Stimulated activated memory B cell treated with anti-CD40 and anti-IgM and Interleukin-4, amounts not matched to agents 10 μg/mL and 1 μg/mL and 100 μg/mL, for 72 hours (primary cell): ENCODE measurements around the gene HS1BP3.

ENCODE experiments used
- ATAC-seq: fragments of 150-1000 bp; cut with Tn5 transposase; 2 replicates; pipeline ENCODE4 v1.10.0; 2021
- H3K27ac Mint-ChIP-seq: one replicate; pipeline ENCODE4 v1.8.0; 2022; ENCODE audit warnings: mild to moderate bottlenecking, mixed read lengths
- H3K27me3 Mint-ChIP-seq: one replicate; pipeline ENCODE4 v1.8.0; 2022; ENCODE audit warnings: mixed read lengths
- H3K36me3 Mint-ChIP-seq: one replicate; pipeline ENCODE4 v1.8.0; 2022; ENCODE audit warnings: mixed read lengths
- H3K4me1 Mint-ChIP-seq: one replicate; pipeline ENCODE4 v1.8.0; 2022; ENCODE audit warnings: mixed read lengths
- H3K4me3 Mint-ChIP-seq: one replicate; pipeline ENCODE4 v1.8.0; 2022; ENCODE audit warnings: mild to moderate bottlenecking, moderate library complexity, mixed read lengths
- H3K9me3 Mint-ChIP-seq: one replicate; pipeline ENCODE4 v1.8.0; 2022; ENCODE audit warnings: mixed read lengths

HS1BP3 gene

DNA sequence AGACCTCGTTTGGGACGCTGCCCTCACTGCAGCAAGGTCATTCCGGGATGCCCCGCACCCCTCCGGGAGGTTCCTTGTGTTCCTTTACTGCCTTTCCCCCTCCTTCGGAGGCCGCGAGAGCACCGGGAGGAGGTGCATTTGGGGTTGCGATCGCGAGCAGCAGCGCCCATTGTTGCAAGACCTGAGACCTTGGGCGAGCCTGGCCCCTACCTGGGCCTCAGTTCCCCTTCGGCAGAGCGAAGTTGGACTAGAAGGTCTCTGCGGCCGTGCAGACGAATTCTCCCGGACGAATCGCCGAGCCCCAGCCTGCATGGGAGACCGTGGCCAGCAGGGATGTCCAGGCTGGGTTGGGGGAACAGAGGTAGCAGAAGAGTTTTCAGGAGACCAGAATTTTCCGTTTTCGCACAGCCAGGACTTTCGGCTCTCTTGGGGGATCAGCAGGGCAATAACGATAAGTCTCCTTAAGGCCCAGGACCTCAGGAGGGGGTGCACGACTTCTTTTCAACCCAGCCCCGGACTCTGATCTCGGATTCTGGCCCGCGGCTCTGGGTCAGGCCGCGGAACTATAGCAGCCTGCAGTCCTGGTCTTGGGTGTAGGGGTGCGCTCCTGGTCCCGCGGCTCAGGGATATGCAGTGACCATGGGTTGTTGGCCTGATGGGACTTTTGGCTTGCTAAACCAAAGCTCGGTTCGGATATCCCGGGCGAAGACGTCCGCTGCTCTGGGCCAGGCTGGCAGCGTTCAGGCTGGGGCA, 18.8 kb upstream of the HS1BP3 start:
- Mint-ChIP-seq H3K27ac (peak overlapping the region; percentile 55), H3K4me3 (peak overlapping the region; percentile 34), H3K27me3 (no peaks in the 10 kb centered on the region), H3K36me3 (no peaks in the 10 kb centered on the region), H3K9me3 (no peaks in the 10 kb centered on the region), H3K4me1 (peaks cover 83% of the 10 kb centered on the region)
- no peak for ATAC-seq

DNA sequence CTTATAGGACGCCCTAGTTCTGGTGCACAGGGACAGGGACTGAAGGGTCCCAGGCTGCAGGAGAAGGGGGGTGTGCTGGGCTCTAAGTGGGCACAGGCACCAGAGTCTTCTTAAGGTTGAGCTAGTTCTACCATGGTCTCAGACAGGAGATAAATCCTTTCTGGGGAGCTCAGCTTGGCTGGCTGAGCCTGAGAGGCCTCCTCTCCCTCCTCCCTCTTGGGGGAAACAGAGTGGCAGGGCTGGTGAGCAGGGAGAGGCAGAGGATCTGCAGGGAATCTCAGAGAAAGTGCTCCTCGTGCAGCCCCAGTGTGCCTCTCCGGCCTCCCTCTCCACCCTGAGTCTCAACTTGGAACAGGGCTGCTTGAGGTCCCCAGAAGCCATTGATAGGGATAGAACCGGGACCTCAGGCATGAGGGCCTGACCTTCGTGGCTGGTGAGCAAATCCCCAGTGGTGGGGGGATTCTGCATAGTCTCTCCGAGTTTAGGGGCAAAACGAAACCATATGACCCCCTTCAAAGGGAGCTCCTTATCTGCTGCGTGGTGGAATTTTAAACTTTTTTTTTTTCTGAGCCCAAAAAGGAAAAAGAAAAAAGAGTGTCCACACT, 18.1 kb upstream of the HS1BP3 start:
- Mint-ChIP-seq H3K27ac (peak overlapping the region; percentile 55), H3K4me1 (peaks cover 83% of the 10 kb centered on the region), H3K27me3 (no peaks in the 10 kb centered on the region), H3K36me3 (no peaks in the 10 kb centered on the region), H3K4me3 (peak overlapping the region; percentile 67), H3K9me3 (no peaks in the 10 kb centered on the region)
- ATAC-seq: no peak

DNA sequence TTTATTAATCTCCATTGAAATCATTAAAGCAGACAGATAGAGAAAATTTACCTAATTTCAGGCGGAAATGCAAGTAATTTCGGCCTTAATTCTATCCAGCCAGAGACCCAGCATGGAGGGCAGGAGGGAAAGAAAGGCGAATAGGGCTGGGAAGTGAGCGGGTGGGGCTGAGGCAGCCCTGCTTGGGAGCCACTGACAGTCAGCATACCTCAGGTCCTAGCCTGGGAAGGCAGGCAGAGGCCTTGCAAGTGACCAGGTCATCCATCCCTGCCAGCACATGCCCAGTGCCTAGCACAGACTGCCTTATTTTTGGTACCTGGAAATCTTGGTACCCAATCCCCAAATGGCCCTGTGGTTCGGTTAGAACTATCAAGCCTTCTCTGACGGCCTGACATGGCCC, 17.6 kb upstream of the HS1BP3 start:
- H3K4me3 Mint-ChIP-seq: peak overlapping the region; percentile 67
- peaks cover 83% of the 10 kb centered on the region for H3K4me1 Mint-ChIP-seq
- no peaks in the 10 kb centered on the region for H3K9me3 Mint-ChIP-seq
- H3K27me3 Mint-ChIP-seq: no peaks in the 10 kb centered on the region
- no peaks in the 10 kb centered on the region for H3K36me3 Mint-ChIP-seq
- no peak for ATAC-seq
- H3K27ac Mint-ChIP-seq: peak overlapping the region; percentile 55

DNA sequence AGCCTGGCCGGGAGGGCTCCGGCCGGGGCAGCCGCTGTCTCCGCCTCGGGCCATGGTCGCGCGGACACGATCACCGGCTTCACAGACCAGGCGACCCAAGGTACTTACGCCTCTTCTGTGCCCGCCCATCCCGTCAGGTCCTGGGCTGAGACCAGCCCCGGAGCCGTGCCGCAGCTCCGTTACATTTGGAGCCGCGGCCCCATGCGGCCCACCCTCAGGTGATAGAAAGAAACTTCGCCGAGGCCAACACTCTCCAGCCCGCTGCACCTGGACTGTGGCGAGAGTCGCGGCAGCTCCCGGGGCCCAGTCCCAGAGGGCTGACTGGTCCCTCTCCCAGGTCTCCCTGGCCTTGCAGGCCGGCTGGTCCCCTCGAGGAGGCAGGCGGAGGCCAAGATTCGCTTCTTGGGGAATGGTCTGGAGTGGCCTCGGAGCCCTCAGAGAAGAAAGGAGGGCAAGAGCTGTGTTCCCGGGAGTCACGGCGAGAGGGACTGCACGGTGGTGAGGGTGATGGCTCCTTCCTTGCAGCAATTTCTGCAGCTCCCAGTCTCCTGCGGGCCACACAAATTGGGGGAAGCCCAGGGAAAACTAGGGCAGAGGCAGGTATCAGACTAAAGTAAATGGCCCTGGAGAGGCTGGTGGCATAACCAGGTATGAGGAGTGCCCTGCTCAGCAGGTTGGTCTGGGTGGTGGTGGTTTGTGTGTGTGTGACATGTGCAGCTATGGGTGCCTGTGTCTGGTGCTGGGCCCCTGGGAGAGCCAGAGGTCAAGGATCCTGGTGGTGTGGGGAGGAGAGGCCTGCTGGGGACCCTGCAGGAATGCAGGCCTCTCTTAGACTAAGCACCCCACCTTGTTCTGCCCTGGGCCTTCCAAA, 16.9 kb upstream of the HS1BP3 start:
- peak overlapping the region; percentile 54 for H3K27ac Mint-ChIP-seq

DNA sequence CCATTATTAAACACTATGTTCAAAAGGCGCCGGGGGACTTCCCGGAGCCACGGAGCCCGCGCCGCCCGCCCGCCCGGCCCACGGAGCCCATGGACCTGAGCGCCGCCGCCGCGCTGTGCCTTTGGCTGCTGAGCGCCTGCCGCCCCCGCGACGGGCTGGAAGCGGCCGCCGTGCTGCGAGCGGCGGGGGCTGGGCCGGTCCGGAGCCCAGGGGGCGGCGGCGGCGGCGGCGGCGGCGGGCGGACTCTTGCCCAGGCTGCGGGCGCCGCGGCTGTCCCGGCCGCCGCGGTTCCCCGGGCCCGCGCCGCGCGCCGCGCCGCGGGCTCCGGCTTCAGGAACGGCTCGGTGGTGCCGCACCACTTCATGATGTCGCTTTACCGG, 16.2 kb upstream of the HS1BP3 start:
- no peak for ATAC-seq
- no peaks in the 10 kb centered on the region for H3K36me3 Mint-ChIP-seq
- H3K4me3 Mint-ChIP-seq: peak overlapping the region; percentile 67
- H3K27ac Mint-ChIP-seq: peak overlapping the region; percentile 89
- no peaks in the 10 kb centered on the region for H3K9me3 Mint-ChIP-seq
- peaks cover 72% of the 10 kb centered on the region for H3K4me1 Mint-ChIP-seq
- no peaks in the 10 kb centered on the region for H3K27me3 Mint-ChIP-seq

More for the DNA sequence above, 16.9 kb upstream of the HS1BP3 start:
- peak; percentile 1 for ATAC-seq
- H3K36me3 Mint-ChIP-seq: no peaks in the 10 kb centered on the region
- H3K4me1 Mint-ChIP-seq: peaks cover 77% of the 10 kb centered on the region
- no peaks in the 10 kb centered on the region for H3K9me3 Mint-ChIP-seq
- H3K27me3 Mint-ChIP-seq: no peaks in the 10 kb centered on the region
- H3K4me3 Mint-ChIP-seq: peak overlapping the region; percentile 67

DNA sequence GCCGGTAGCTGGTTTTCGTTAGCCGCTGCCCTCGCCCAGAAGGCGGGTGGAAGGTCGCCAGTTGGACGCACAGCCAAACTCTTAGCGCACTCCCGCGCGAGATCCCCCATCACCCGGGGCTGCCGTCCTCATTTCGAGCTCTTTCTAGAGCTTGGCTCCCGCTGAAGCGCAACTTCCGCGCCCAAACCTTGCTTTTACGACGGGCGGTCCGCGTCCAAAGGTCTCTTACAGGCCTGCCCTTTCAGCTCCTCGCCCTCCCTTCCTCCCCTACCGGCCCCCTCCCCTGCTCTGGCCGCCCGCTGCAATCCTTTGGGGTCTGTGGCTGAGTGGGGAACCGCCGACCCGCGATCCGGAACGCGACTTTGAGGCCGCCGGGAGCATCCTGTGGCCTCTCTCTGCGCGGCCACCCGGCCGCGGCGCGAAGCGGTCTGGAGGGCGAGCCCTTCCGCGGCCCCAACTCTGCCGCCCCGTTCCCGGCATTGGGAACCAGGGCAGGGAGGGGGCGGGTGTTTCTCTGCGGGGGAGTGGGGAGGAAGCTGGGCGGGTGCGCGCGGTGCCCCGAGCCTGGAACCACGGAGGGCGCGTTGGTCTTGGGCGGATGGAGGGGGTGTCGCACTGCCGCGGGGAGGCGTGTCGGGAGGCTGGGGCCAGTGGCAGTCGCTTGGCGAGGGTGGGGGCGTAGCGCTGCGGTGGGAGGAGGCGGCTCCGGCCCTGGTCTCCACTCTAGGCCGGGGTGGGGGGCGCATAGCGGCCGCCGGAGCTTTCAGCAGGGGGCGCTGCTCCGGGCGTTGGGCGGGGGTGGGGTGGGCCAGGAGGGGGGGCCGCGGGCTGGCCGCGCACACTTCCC, 15.6 kb upstream of the HS1BP3 start, which contains the start of gene GDF7:
TSS of gene GDF7 (plus strand) at position 841 of the 847 bp plus-strand sequence. CDS start 96 bp downstream, outside the sequence.
- peaks cover 72% of the 10 kb centered on the region for H3K4me1 Mint-ChIP-seq
- peak within 1 kb of the TSS; percentile 90 for H3K4me3 Mint-ChIP-seq
- peak within 1 kb of the TSS; percentile 89 for H3K27ac Mint-ChIP-seq
- H3K9me3 Mint-ChIP-seq: no peaks in the 10 kb centered on the region
- H3K36me3 Mint-ChIP-seq: no peaks in the 10 kb centered on the region
- ATAC-seq: peak; percentile 89
- no peaks in the 10 kb centered on the region for H3K27me3 Mint-ChIP-seq

DNA sequence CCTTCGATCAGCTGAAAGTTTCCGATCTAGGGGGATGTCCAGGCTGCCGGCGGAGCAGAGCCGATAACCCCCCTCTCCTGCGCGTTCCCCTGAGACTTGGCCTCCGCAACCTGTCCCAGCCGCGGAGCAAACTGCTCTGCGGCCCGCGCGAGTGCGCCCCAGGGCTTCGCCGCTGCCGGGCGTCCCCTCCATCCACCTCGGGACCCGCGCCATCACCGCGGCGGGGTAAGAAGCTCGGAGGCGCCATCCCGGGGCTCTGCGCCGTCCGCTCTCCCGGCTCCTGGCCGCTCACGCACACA, 15.1 kb upstream of the HS1BP3 start:
- no peaks in the 10 kb centered on the region for H3K36me3 Mint-ChIP-seq
- no peaks in the 10 kb centered on the region for H3K9me3 Mint-ChIP-seq
- peak; percentile 11 for ATAC-seq
- H3K4me3 Mint-ChIP-seq: peak overlapping the region; percentile 90
- peaks cover 69% of the 10 kb centered on the region for H3K4me1 Mint-ChIP-seq
- H3K27me3 Mint-ChIP-seq: no peaks in the 10 kb centered on the region
- H3K27ac Mint-ChIP-seq: peak overlapping the region; percentile 89

DNA sequence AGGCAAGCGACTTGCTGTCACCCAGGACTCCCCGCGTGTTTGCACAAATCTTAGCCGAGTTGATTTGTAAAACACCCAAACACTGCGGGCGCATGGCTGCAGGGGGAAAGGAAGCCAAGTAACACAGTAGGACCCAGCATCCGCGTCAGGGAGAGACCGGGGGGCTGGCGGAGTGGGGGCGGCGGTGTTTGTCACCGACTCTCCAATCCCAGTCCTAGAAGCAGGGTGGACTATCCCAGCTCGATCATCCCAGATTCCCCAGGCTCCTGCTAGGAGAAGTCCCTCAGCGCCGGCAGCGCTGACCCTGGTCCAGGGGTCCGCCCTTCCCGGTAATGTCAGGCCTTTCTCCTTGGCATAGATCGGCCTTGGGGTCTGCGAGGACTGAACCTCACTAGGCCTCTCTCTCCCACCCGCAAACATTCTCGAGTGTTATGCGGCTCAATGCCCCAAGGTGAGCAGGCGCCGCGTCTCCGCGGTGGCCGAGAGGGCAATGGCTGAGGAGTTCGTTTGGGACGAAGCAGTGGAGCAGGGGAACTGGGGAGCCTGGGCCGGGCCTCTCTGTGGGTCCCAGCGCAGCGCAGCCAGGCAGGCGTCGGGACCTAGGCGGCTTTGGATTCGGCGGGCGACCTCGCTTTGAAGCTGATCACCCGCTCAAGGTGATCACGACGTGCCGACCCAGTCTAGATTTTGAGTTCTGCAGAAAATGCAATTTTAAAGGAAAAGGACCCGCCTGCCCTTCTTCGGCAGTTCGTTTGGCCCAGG, 14.5 kb upstream of the HS1BP3 start:
- Mint-ChIP-seq H3K36me3 (no peaks in the 10 kb centered on the region), H3K4me1 (peaks cover 67% of the 10 kb centered on the region), H3K9me3 (no peaks in the 10 kb centered on the region), H3K4me3 (peak overlapping the region; percentile 90), H3K27ac (peak overlapping the region; percentile 89), H3K27me3 (no peaks in the 10 kb centered on the region)
- ATAC-seq: no peak

DNA sequence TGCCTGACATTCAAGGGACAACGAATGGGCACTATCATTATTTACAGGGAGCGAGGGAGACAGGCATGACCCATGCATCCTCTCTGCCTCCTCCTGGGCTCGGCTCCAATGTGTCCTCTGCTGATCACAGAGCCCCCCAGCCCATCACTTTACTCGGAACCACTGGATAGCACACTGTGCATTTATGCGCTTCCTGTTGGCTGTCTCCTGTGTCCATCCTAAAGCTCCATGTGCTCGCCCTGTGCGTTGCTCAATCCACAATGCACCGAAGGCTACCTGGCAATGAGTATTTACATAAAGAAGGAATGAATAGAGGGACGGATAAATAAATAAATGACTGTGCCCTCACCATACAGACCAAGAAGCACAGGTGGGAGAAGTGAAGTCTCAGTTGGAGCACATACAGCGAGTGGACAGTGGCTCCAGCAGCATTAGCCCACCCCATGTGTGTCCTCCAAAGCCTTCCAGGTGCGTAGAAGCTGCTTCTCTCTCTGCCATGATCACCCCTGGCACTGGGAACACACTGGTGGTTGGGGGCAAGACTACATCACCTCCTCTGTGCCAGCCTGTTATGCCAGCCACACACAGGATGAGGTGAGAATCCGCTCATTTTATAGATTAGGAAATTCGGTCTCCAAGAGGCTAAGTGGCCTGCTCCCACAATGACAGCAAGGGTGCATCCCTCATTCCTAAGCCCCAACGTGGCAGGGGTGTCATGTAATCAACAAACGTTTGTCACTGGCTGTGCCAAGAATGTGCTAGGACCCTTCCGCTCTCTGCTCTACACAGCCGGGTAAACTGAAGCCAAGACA, 13.7 kb upstream of the HS1BP3 start:
- no peak for ATAC-seq
- peak overlapping the region; percentile 90 for H3K4me3 Mint-ChIP-seq
- H3K27ac Mint-ChIP-seq: peak overlapping the region; percentile 89
- no peaks in the 10 kb centered on the region for H3K27me3 Mint-ChIP-seq
- H3K4me1 Mint-ChIP-seq: peaks cover 59% of the 10 kb centered on the region
- H3K36me3 Mint-ChIP-seq: no peaks in the 10 kb centered on the region
- no peaks in the 10 kb centered on the region for H3K9me3 Mint-ChIP-seq

DNA sequence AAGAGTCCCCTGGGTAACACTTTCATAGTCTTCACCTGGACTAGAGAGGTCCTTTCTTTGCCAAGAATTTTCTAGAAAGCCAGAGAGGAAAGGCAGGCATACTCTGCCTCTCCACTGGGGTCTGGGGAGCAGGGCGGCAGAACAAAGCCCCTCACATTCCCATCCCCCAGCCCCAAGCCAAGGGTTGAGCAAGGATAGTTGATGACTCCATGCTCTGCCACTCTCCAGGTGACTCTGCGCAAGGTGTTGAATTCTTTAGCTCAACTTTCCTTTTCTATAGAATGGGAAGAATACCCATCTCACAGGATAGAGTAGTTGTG, 13.1 kb upstream of the HS1BP3 start:
- H3K4me3 Mint-ChIP-seq: no peak overlapping the region
- ATAC-seq: no peak
- H3K4me1 Mint-ChIP-seq: peaks cover 56% of the 10 kb centered on the region
- H3K27ac Mint-ChIP-seq: peak overlapping the region; percentile 9
- no peaks in the 10 kb centered on the region for H3K27me3 Mint-ChIP-seq
- H3K36me3 Mint-ChIP-seq: no peaks in the 10 kb centered on the region
- no peaks in the 10 kb centered on the region for H3K9me3 Mint-ChIP-seq

DNA sequence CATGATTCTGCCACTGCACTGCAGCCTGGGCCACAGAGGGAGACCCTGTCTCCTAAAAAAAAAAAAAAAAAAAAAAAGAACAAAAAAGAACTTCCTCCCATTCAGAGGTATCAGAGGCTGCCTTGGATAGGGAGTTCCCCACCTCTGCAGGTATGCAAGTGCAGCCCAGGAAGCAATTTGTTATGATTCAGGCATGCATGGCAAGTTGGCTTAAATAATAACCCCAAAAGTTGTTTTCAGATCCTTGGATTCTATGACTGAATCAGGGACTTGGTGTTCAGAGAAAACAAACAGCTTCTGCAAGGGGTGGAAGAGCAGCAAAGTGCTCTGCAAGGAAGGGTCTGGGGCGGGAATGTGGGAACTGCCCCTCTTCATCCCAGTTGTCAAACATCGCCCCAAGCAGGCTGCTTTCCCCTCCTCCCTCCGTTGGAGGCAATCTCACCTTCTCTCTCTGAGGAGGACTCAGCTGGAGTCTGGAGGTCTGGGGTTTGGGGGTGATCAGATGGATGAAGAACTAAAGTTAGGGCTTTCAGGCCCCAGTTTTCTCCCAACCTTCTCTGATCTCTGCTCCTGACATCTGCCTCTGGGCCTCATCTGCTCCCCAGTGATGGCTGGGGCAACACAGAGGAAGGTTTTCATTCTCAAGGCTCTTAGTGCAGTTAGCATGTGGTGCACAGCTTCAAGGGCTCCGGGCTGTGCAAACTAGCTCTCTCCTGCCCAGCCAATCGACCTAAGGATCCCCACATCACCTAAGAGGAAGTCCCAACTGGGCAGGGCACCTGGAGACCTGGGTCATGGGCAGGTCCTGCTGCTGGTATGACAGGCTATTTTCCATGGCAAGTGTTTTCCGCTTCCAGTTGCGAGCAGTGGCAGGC, 12.5 kb upstream of the HS1BP3 start:
- ATAC-seq: no peak
- Mint-ChIP-seq H3K27ac (peak overlapping the region; percentile 9), H3K9me3 (no peaks in the 10 kb centered on the region), H3K4me1 (peaks cover 51% of the 10 kb centered on the region), H3K27me3 (no peaks in the 10 kb centered on the region), H3K36me3 (no peaks in the 10 kb centered on the region), H3K4me3 (no peak overlapping the region)

DNA sequence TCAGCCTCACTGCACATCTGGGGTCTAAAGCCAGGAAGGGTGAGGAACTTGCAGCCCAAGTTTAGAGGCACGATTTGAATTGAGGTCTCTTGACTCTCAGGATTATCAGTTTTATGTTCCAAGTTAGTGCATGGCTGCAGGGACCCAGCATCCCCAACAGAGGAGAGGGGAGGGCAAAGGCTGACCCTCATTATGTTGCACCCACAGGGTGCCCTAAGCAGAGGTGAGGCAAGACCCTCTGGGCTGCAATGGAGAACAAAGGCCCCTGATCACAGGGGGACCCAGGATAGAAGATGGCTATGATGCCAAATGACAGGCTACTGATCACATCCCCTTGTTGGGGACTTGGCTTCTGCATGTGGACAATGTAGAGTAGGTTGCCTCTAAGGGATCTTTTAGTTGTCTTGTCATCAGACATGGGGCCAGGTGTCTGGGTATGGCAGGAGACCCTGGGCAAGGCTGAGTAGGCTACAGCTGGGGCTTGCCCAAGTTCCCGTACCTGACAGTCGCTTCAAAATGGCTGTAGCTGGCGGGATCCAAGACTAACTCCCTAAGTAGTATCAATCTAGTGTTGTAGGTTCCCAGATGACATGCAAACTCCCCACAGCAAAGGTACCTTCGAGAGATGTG, 11.5 kb upstream of the HS1BP3 start:
- Mint-ChIP-seq H3K4me1 (peaks cover 41% of the 10 kb centered on the region), H3K27me3 (no peaks in the 10 kb centered on the region), H3K27ac (no peak overlapping the region), H3K36me3 (no peaks in the 10 kb centered on the region), H3K9me3 (no peaks in the 10 kb centered on the region), H3K4me3 (no peak overlapping the region)
- ATAC-seq: no peak
